NK-92 (cell line): ENCODE measurements around the gene MEG3.

Experiments used
- DNase-seq: peaks from one replicate; lab custom pipeline; 2025; ENCODE audit not compliant: unreplicated experiment; lab: John Stamatoyannopoulos, UW

MEG3 gene

GRCh38 chr14:100879194-100879593 lies 53.3 kb downstream of the MEG3 start:
- no peak for DNase-seq

GRCh38 chr14:100879782-100880181 lies 53.9 kb downstream of the MEG3 start:
- DNase-seq: no peak

- no peak for DNase-seq
These were observed 54.6 kb downstream of the MEG3 start for GRCh38 chr14:100880271-100881101.

- no peak for DNase-seq
These were observed 55.5 kb downstream of the MEG3 start for GRCh38 chr14:100881211-100882025.

GRCh38 chr14:100882026-100882967 lies 56.4 kb downstream of the MEG3 start:
- no peak for DNase-seq

- DNase-seq: no peak
These were observed 57.3 kb downstream of the MEG3 start for GRCh38 chr14:100882991-100883788.

- DNase-seq: no peak
These were observed 57.8 kb downstream of the MEG3 start for GRCh38 chr14:100883789-100884101.

GRCh38 chr14:100884456-100884855 lies 58.5 kb downstream of the MEG3 start:
- no peak for DNase-seq

GRCh38 chr14:100885196-100885595 lies 59.3 kb downstream of the MEG3 start:
- no peak for DNase-seq

GRCh38 chr14:100885617-100886016 lies 59.7 kb downstream of the MEG3 start:
- DNase-seq: no peak

- no peak for DNase-seq
These were observed 61.9 kb downstream of the MEG3 start for GRCh38 chr14:100887728-100888335.

GRCh38 chr14:100888789-100889315 lies 62.9 kb downstream of the MEG3 start:
- DNase-seq: no peak

GRCh38 chr14:100889641-100890040 lies 63.7 kb downstream of the MEG3 start:
- DNase-seq: no peak

GRCh38 chr14:100890061-100890850 lies 64.3 kb downstream of the MEG3 start:
- no peak for DNase-seq

- no peak for DNase-seq
These were observed 65.1 kb downstream of the MEG3 start for GRCh38 chr14:100891051-100891450.

- no peak for DNase-seq
These were observed 65.9 kb downstream of the MEG3 start for GRCh38 chr14:100891501-100892445.

GRCh38 chr14:100892496-100893227 lies 66.7 kb downstream of the MEG3 start:
- no peak for DNase-seq
